ENCODE results near the gene TOR1AIP2. TPM values are rescaled to one million over a fixed set of nuclear protein-coding genes. Genes with fewer than 3 reads are reported as not detected.

TOR1AIP2 gene
- total and polyA plus RNA-seq, 11 donors, result 12.7 to 73.2 (median 54.5) TPM

- H3K9me3 ChIP-seq, result no peaks in the 10 kb centered on the region
- ATAC-seq (peak in 3 of 4 donors; percentile 9 to 81 (median 52)), DNase-seq (no peak)
- TF ChIP-seq POLR2A (IDR thresholded peaks at IDR 0.05) (no peak), CTCF (IDR thresholded peaks at IDR 0.05) (no peak)
- no peak overlapping the region for H3K4me3 ChIP-seq
- WGBS, 4 donors, result 82 to 95% (median 87%) methylated on average over 10 of the region's 10 CpGs
- H3K36me3 ChIP-seq, result no peaks in the 10 kb centered on the region
- H3K27me3 ChIP-seq, result no peaks in the 10 kb centered on the region
- H3K4me1 ChIP-seq, result peaks cover 0 to 19% (median 6%) of the 10 kb centered on the region in 12 donors
- intact Hi-C loops (cut with DNase I), result no loop called here
- H3K27ac ChIP-seq, result peak overlapping the region in 2 of 12 donors; percentile 21 to 53
Observed at GRCh38 chr1:179798213-179798863, 79.3 kb downstream of the TOR1AIP2 start.

GRCh38 chr1:179794669-179795068, 82.9 kb downstream of the TOR1AIP2 start:
- intact Hi-C loops (cut with DNase I), result no loop called here
- H3K4me3 ChIP-seq, result no peak overlapping the region
- H3K27me3 ChIP-seq, result no peaks in the 10 kb centered on the region
- TF ChIP-seq CTCF (IDR thresholded peaks at IDR 0.05) (no peak), POLR2A (IDR thresholded peaks at IDR 0.05) (no peak)
- no peak overlapping the region for H3K27ac ChIP-seq
- H3K36me3 ChIP-seq, result no peaks in the 10 kb centered on the region
- H3K4me1 ChIP-seq, result peaks cover 0 to 19% (median 6%) of the 10 kb centered on the region in 12 donors
- 14 to 26% (median 20%) methylated on average over 4 of the region's 4 CpGs for WGBS, 4 donors
- DNase-seq (no peak), ATAC-seq (peak in 3 of 4 donors; percentile 41 to 72 (median 64))
- no peaks in the 10 kb centered on the region for H3K9me3 ChIP-seq

- no peak overlapping the region for H3K4me3 ChIP-seq
- no peak overlapping the region for H3K27ac ChIP-seq
- ATAC-seq, result peak in 1 of 4 donors; percentile 7
- no peak for TF ChIP-seq CTCF (IDR thresholded peaks at IDR 0.05)
- TF ChIP-seq POLR2A (IDR thresholded peaks at IDR 0.05), result no peak
- no peaks in the 10 kb centered on the region for H3K36me3 ChIP-seq
- DNase-seq, result no peak
- intact Hi-C loops (cut with DNase I), result no loop called here
- H3K9me3 ChIP-seq, result no peaks in the 10 kb centered on the region
- H3K27me3 ChIP-seq, result peaks cover 0 to 3% (median 0%) of the 10 kb centered on the region in 9 donors
- peaks cover 0 to 15% (median 5%) of the 10 kb centered on the region in 12 donors for H3K4me1 ChIP-seq
- 88 to 93% (median 90%) methylated on average over 1 of the region's 1 CpG for WGBS, 4 donors
Observed at GRCh38 chr1:179794146-179794545, 83.5 kb downstream of the TOR1AIP2 start.

GRCh38 chr1:179793281-179793680, 84.3 kb downstream of the TOR1AIP2 start:
- TF ChIP-seq CTCF (IDR thresholded peaks at IDR 0.05) (no peak), POLR2A (IDR thresholded peaks at IDR 0.05) (no peak)
- DNase-seq, result no peak
- 95 to 100% (median 96%) methylated on average over 4 of the region's 4 CpGs for WGBS, 4 donors
- no peak overlapping the region for H3K27ac ChIP-seq
- H3K27me3 ChIP-seq, result peaks cover 0 to 5% (median 0%) of the 10 kb centered on the region in 9 donors
- H3K4me1 ChIP-seq, result peaks cover 0 to 14% (median 4%) of the 10 kb centered on the region in 12 donors
- intact Hi-C loops (cut with DNase I), result no loop called here
- no peak for ATAC-seq
- H3K9me3 ChIP-seq, result no peaks in the 10 kb centered on the region
- H3K4me3 ChIP-seq, result no peak overlapping the region
- H3K36me3 ChIP-seq, result no peaks in the 10 kb centered on the region

Other genes with a start within 250 kb of the TOR1AIP2 start
- gene FAM163A, start 134.5 kb downstream of the TOR1AIP2 start, total RNA-seq, result under 1 TPM in 8 of 9 donors, not detected in 1; 0.09 to 0.27 (median 0.16) TPM
- gene FAM163A, start 134.5 kb downstream of the TOR1AIP2 start, polyA plus RNA-seq, result under 1 TPM; 0.04 to 0.28 TPM
- 10 to 100 TPM; 25.4 to 68.2 (median 47.4) TPM for gene TOR1AIP1, start 4.5 kb upstream of the TOR1AIP2 start, total RNA-seq
- gene TOR1AIP1, start 4.5 kb upstream of the TOR1AIP2 start, polyA plus RNA-seq, result 10 to 100 TPM; 16.0 to 22.0 TPM
- gene CEP350, start 77.0 kb upstream of the TOR1AIP2 start, total RNA-seq, result 10 to 100 TPM; 29.9 to 65.3 (median 41.8) TPM
- 10 to 100 TPM in 1 of 2 donors, 1 to 10 TPM in 1; 7.8 to 10.1 TPM for gene CEP350, start 77.0 kb upstream of the TOR1AIP2 start, polyA plus RNA-seq